ENCODE data around the gene RPS8. TPM values are rescaled to one million over a fixed set of nuclear protein-coding genes. Genes with fewer than 3 reads are reported as not detected.

RPS8 gene
- total RNA-seq, 4 donors from 2014 or later = 1,063 to 2,408 (median 1,844) TPM

DNA sequence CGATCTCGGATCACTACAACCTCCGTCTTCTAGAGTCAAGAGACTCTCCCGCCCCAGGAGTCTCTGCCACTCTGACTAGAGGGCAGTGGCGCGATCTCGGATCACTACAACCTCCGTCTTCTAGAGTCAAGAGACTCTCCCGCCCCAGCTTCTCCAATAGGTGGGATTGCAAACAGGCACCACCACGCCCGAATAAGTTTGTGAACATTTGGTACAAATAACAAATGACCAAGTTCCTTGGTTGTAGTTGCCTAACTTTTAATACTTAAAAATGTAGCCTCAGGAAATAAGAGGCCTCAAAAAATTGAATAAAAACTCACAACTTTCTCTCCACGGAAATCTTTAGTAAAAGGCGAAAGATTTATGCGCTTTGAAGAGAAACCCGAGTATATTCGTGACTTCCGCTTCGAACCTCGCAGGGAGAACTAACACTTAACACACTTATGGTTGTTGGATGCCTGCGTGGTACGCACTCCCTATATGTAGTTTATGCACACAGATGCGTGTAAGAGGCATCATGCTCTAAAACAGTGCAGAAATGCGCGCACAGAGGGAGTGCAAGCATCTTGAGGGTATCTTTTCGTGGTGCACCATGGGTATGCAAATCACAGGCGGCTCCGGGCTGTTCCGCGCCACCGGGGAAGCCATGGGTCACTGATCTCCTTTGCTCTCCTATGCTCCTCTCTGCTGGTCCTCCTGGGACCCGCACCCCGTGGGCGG, 44.4 kb downstream of the RPS8 start:
- peaks cover 18 to 30% (median 26%) of the 10 kb centered on the region in 4 donors for H3K4me1 ChIP-seq
- whole genome bisulfite sequencing = 4% methylated on average over 31 of the region's 33 CpGs
- peak overlapping the region; percentile 89 to 96 (median 92) for H3K27ac ChIP-seq (replicated peaks in 1 of 4)
- intact Hi-C loops (cut with DNase I) = loop anchor here (5.0 kb wide), 1 partner anchor 32 kb away; the partner anchor contains the start of gene BEST4
- no peak for DNase-seq (ENCODE audit: extremely low spot score)
- peaks cover 0 to 5% (median 0%) of the 10 kb centered on the region in 4 donors for H3K36me3 ChIP-seq
- TF ChIP-seq EP300 (IDR thresholded peaks at IDR 0.05) (no peak), POLR2A (IDR thresholded peaks at IDR 0.05; ENCODE audit: low read depth) (peak; percentile 96), POLR2AphosphoS5 (IDR thresholded peaks at IDR 0.05) (peak; percentile 85 to 99)
- TF ChIP-seq, protein P1, sequence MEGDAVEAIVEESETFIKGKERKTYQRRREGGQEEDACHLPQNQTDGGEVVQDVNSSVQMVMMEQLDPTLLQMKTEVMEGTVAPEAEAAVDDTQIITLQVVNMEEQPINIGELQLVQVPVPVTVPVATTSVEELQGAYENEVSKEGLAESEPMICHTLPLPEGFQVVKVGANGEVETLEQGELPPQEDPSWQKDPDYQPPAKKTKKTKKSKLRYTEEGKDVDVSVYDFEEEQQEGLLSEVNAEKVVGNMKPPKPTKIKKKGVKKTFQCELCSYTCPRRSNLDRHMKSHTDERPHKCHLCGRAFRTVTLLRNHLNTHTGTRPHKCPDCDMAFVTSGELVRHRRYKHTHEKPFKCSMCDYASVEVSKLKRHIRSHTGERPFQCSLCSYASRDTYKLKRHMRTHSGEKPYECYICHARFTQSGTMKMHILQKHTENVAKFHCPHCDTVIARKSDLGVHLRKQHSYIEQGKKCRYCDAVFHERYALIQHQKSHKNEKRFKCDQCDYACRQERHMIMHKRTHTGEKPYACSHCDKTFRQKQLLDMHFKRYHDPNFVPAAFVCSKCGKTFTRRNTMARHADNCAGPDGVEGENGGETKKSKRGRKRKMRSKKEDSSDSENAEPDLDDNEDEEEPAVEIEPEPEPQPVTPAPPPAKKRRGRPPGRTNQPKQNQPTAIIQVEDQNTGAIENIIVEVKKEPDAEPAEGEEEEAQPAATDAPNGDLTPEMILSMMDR (IDR thresholded peaks at IDR 0.05) = peak in 2 of 3 experiments; percentile 5 to 48
- H3K9me3 ChIP-seq = no peaks in the 10 kb centered on the region
- H3K4me3 ChIP-seq = peak overlapping the region; percentile 59 to 72 (median 62)
- no peaks in the 10 kb centered on the region for H3K27me3 ChIP-seq

- H3K36me3 ChIP-seq = no peaks in the 10 kb centered on the region
- H3K9me3 ChIP-seq = no peaks in the 10 kb centered on the region
- no peak for DNase-seq (ENCODE audit: extremely low spot score)
- 43% methylated on average over 17 of the region's 25 CpGs for WGBS
- H3K27ac ChIP-seq (replicated peaks in 1 of 4) = peak overlapping the region; percentile 89 to 96 (median 92)
- intact Hi-C loops (cut with DNase I) = loop anchor here (5.0 kb wide), 1 partner anchor 33 kb away; the partner anchor contains the start of gene BEST4
- peak overlapping the region; percentile 59 to 72 (median 62) for H3K4me3 ChIP-seq
- no peaks in the 10 kb centered on the region for H3K27me3 ChIP-seq
- TF ChIP-seq POLR2A (IDR thresholded peaks at IDR 0.05; ENCODE audit: low read depth) (no peak), EP300 (IDR thresholded peaks at IDR 0.05) (no peak)
- TF ChIP-seq, protein P1 (IDR thresholded peaks at IDR 0.05) = peak in 1 of 3 experiments; percentile 13
- peaks cover 18 to 30% (median 26%) of the 10 kb centered on the region in 4 donors for H3K4me1 ChIP-seq
These were observed 45.2 kb downstream of the RPS8 start for GRCh38 chr1:44820328-44821239.

DNA sequence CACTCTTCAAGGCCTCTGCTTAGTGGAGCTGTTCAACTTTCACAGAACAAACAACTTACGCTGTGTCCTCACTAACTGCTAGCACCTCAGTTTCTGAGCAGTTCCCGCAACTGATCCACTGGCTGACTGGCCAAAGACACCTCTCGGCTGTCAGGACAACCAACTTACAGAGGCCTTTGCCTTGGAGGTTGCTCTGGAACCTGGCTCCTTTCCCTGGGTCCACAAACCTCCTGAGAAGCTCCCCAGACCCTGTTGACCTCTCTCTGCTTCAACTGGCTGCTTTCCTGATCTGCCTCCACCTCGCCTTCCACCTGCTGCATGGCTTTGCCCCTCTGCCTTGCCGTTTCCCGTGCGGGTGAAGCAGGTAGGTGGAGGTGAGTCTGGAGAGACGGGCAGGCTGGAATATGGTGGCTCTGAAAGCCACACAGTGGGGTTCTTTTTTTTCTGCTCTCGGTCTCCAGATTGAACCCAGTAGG, 45.9 kb downstream of the RPS8 start:
- 83% methylated on average over 9 of the region's 9 CpGs for WGBS
- peak overlapping the region in 1 of 4 donors; percentile 63 for H3K4me3 ChIP-seq
- peaks cover 20 to 30% (median 29%) of the 10 kb centered on the region in 4 donors for H3K4me1 ChIP-seq
- no peaks in the 10 kb centered on the region for H3K27me3 ChIP-seq
- DNase-seq (ENCODE audit: extremely low spot score) = no peak
- H3K36me3 ChIP-seq = peaks cover 0 to under 1% (median under 1%) of the 10 kb centered on the region in 4 donors
- intact Hi-C loops (cut with DNase I) = loop anchor here (5.0 kb wide), 1 partner anchor 34 kb away; the partner anchor contains the start of gene BEST4
- TF ChIP-seq POLR2AphosphoS5 (IDR thresholded peaks at IDR 0.05) (no peak), POLR2A (IDR thresholded peaks at IDR 0.05; ENCODE audit: low read depth) (no peak), EP300 (IDR thresholded peaks at IDR 0.05) (no peak)
- TF ChIP-seq, protein P1 (IDR thresholded peaks at IDR 0.05) = no peak
- H3K9me3 ChIP-seq = no peaks in the 10 kb centered on the region
- peak overlapping the region in 3 of 4 donors; percentile 91 to 96 (median 93) for H3K27ac ChIP-seq (replicated peaks in 1 of 4)

GRCh38 chr1:44822131-44822701, 46.9 kb downstream of the RPS8 start:
- peaks cover 23 to 37% (median 32%) of the 10 kb centered on the region in 4 donors for H3K4me1 ChIP-seq
- no peaks in the 10 kb centered on the region for H3K27me3 ChIP-seq
- TF ChIP-seq, protein P1 (IDR thresholded peaks at IDR 0.05) = no peak
- TF ChIP-seq POLR2AphosphoS5 (IDR thresholded peaks at IDR 0.05) (no peak), EP300 (IDR thresholded peaks at IDR 0.05) (no peak), POLR2A (IDR thresholded peaks at IDR 0.05; ENCODE audit: low read depth) (no peak)
- intact Hi-C loops (cut with DNase I) = loop anchor here (5.0 kb wide), 1 partner anchor 35 kb away; the partner anchor contains the start of gene BEST4
- H3K27ac ChIP-seq (replicated peaks in 1 of 4) = peak overlapping the region in 1 of 4 donors; percentile 93
- H3K4me3 ChIP-seq = no peak overlapping the region
- H3K9me3 ChIP-seq = no peaks in the 10 kb centered on the region
- WGBS = 100% methylated on average over 1 of the region's 6 CpGs
- H3K36me3 ChIP-seq = peaks cover 0 to 10% (median 5%) of the 10 kb centered on the region in 4 donors
- DNase-seq (ENCODE audit: extremely low spot score) = no peak

All from esophagus muscularis mucosa (tissue), 4 donors.